Measurements from ENCODE around the gene R3HDM2.

The R3HDM2 gene

DNA sequence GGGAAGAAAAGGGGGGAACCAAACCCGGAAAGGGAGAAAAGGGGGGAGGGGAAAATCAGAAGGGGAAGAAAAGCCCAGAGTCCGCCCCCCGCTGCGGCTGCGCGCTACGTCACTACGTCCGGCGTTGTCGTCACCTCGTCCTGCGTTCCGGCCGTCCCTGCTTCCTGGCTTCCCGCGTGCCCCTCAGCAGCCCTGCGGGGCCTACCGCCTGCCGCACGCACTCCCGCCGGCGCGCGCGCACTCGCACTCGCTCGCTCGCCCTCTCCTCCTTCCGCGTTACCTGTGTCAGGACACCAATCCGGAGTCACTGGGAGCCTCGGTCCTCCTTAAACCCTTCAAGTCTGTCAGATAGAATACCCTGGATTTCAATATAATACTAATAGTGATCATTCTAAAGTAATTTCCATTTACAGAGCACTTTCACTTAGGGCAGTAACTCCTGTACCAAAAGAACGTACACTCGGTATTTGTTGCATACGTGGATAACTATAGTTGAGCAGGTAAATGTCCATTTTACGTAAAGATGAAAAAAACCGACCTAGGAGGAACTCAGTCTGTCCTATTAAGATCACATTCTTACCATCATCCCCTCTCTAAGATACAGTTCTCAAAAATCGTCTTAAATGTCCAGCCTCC lies at the start of gene R3HDM2:
Gene R3HDM2 (minus strand): TSS at position 113 of the 636 bp plus-strand sequence. CDS start 120,615 bp downstream, outside the sequence.
- peak; percentile 93 for DNase-seq (ENCODE audit: low read depth)

- no peak for DNase-seq (ENCODE audit: low read depth)
Measured at GRCh38 chr12:57479376-57480115, 48.7 kb upstream of the R3HDM2 start, which contains the start of gene ARHGAP9. Gene ARHGAP9, minus strand, starts transcription at chr12:57479866. Its CDS starts 460 bp downstream, at chr12:57479406.

GRCh38 chr12:57479043-57479375 lies 48.2 kb upstream of the R3HDM2 start:
- no peak for DNase-seq (ENCODE audit: low read depth)

DNA sequence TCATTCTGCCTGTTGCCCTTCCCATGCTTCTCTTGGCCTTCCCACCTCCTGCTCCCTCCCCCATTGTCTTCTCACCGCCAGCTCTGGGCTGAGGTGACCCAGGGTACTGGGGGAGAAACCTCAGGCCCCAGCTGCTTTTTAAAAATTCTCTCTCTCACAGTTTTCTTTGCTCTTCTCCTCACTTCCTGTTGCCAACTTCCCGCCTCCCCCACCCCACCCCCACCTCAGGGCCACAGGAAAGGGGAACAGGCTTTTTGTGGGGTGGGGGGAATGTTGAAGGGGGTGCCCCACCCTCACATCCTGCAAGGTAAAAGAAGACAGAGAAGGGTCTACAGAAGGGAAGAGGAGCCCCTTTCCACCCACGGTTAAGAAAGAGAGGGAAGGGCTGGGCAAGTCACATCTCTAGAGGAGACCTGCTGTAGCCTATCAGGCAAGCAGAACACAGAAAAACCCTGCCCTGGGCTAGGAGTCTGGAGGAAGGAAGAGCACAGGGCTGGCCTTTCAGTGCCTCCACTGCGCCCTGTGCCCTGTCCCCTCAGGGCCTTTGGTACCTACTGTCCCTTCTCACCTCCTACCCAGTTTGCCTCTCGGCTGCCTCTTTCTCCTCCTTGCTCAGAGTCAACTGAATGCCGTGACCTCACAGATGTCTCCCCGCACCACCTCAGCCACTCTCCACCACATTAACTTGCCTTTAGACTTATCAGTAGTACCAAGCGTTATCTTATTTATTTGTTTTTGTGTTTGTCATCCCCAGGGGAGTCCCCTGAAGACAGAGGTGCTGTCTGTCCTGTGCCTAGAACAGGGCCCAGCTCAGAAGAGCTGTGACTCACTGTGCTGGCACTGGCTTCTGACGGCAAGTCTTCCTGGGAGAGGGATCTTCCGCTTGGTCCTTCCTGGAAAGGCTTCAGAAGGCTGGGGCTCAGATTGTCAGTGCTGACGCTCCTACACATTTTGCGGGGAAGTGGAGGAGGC lies 47.2 kb upstream of the R3HDM2 start:
- DNase-seq (ENCODE audit: low read depth), result no peak

GRCh38 chr12:57476993-57477709 lies 46.3 kb upstream of the R3HDM2 start:
- no peak for DNase-seq (ENCODE audit: low read depth)

GRCh38 chr12:57476162-57476992 lies 45.5 kb upstream of the R3HDM2 start:
- peak; percentile 79 for DNase-seq (ENCODE audit: low read depth)

GRCh38 chr12:57475271-57476161 lies 44.7 kb upstream of the R3HDM2 start:
- no peak for DNase-seq (ENCODE audit: low read depth)

GRCh38 chr12:57474862-57475261 lies 44.0 kb upstream of the R3HDM2 start:
- DNase-seq (ENCODE audit: low read depth), result no peak

DNA sequence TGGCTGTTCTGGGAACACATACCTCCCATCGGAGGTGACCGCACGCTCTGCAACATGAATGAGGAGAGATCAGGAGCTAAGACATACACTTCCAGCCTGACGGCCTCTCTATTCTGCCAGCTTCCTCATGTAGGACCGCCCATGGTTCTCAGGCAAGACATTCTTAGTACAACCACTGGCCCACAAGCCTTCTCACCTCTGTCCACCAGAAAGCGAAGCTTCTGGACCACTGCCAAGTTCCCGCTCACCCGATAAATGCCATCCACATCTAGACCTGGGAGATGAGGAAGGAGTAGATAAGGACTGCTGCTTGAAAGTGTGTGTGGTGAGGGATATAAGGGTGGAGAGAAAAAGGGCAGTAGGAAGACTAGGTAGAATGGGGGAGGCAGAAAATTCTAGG lies 43.6 kb upstream of the R3HDM2 start:
- DNase-seq (ENCODE audit: low read depth), result no peak

DNA sequence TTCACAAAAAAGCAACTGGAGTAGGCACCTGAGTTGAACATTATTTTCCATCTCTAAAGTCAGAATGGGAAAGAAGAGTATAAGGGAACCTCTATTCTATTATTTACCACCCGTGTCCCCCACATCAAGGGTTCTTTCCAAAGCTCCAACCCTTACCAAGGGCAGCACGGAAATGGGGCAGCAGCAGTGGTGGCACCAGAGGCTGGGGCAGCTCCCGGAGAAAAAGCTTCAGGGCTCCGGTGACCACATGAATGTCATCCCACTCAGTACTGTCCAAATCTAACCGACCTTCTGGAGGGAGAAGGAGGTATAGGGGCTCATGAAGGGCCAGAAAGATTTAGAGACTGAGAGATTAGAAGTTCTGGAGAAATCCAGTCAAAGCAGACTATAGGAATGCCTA lies 43.0 kb upstream of the R3HDM2 start:
- no peak for DNase-seq (ENCODE audit: low read depth)

- no peak for DNase-seq (ENCODE audit: low read depth)
Measured at GRCh38 chr12:57473392-57473791, 42.5 kb upstream of the R3HDM2 start.

GRCh38 chr12:57472391-57472790 lies 41.5 kb upstream of the R3HDM2 start:
- DNase-seq (ENCODE audit: low read depth), result no peak

- DNase-seq (ENCODE audit: low read depth), result no peak
Measured at GRCh38 chr12:57471661-57472060, 40.8 kb upstream of the R3HDM2 start.

DNA sequence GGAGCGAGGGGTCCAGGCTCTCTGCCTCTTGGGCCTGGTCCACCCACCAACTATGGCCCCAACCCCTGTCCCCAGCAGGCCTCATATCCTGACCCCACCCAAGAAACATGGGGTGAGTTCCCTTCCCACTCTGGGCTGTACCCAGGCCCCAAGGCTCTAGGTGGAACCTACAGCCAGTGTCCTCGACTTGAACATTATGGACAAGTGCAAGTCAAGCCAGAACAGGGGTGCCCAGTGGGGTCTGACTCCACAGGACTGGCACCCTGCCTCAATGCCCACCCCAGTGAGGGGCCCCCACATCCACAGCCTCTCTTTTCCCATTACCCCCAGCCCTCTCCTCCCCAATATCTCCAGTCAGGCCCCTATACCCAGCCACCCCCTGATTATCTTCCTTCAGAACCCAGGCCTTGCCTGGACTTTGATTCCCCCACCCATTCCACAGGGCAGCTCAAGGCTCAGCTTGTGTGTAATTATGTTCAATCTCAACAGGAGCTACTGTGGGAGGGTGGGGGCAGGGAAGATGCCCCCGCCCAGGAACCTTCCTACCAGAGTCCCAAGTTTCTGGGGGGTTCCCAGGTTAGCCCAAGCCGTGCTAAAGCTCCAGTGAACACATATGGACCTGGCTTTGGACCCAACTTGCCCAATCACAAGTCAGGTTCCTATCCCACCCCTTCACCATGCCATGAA lies 40.3 kb upstream of the R3HDM2 start:
- no peak for DNase-seq (ENCODE audit: low read depth)

GRCh38 chr12:57470286-57470969 lies 39.6 kb upstream of the R3HDM2 start:
- no peak for DNase-seq (ENCODE audit: low read depth)

DNA sequence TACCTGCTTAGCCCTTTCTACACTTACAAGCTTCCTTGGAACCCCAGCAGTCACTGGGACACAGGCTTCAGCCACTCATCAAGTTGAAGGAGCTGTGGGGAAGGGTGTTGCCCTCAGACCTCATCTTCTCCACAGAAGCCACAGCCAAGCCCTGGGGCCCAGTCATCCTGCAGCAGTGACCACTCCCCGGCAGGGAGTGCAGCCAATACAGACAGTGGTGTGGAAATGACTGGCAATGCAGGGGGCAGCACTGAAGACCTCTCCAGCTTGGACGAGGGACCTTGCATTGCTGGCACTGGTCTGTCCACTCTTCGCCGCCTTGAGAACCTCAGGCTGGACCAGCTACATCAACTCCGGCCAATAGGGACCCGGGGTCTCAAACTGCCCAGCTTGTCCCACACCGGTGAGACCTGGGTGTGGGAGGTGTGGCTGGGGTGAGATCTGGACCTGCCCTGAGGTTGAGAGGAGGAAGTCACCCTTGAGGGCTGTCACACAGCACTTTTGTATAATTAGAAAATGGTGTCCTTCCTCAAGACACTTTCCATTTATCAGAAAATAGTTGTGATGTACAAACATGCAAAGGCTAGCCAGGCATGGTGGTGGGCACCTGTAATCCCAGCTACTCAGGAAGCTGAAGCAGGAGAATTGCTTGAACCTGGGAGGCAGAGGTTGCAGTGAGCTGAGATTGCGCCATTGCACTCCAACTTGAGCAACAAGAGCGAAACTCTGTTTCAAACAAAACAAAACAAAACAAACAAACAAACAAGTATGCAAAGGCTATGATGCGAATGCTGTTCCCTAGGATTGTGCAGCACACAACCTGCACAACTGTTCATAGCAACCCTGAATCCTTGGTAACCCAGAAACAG lies 38.7 kb upstream of the R3HDM2 start:
- no peak for DNase-seq (ENCODE audit: low read depth)

GRCh38 chr12:57467915-57468314 lies 37.1 kb upstream of the R3HDM2 start:
- no peak for DNase-seq (ENCODE audit: low read depth)

Measured in activated T-cell treated with anti-CD3 and anti-CD28 coated beads for 48 hours (primary cell).